Urothelium cell line (cell line): Measurements from ENCODE around the gene DIP2C.
A peak's percentile ranks its signal among the peaks of the same experiment; 100 is the strongest.
"Not testable (repeated sequence)": the region's sequence is repeated elsewhere in the genome, so short reads cannot be mapped to it uniquely, and the experiment has no call there.

Experiments used
- DNase-seq: peaks from one replicate; pipeline ENCODE4 v3.0.0; 2011; ENCODE audit warnings: low spot score, mixed read lengths
- FAIRE-seq: peaks from 2 replicates; lab custom pipeline; 2011; peaks lifted over from hg19 to GRCh38; lab: Jason Lieb, UNC

DIP2C gene

DNA sequence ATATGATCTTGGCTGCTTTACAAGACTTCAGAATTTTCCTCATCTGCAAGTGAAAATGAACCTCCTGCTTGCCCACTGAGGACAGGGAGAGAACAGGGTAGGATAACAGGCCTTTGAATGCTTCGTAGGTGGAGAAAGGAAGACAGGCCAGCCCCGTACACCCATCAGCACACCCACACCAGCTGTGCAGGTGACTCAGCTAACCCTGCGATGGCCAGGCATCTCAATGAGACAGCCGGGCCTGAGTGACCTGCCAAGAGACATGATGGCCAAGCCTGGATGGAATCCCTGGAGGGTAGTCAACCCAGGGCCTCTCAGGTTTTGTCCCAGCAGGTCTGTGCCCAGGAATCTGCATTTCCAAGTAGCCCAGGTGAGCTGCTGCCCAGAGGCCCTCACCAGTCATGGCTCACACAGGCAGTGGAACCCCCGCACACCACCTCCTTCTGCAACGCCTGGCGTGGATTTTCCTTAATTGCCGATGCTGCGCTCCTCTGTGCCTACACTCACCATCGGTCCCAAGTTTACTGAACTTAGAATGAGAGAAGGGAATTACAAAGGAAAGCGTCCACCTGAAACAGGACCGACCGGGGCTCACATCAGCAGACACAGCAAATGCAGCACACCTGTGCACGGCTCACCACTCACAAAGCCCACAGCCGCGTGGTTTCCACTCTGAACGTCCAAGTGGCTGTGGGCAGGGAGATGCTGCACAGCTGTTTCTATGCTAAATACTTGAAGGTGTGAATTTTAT is 163.7 kb downstream of the DIP2C start:
- FAIRE-seq (no peak), DNase-seq (no peak)

DNA sequence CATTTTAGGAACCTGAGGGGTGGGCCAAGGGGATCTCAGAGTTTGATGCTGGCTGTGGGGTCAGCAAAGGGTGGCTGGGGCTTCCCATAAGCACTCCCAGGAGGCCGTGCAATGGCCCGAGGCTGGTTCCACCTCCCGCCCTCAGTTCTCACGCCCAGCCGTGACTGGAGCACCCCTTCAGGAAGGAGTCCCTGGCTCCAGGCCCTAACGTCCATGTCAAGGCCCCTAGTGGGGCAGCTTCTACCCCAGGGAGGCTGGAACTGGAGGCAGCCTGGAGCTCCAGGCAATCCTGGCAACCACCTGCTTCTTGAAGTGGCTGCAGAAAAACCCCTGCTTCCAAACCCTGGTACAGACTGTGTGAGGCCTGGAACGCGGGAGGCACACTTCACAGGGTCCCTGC is 165.5 kb downstream of the DIP2C start:
- FAIRE-seq (no peak), DNase-seq (no peak)

DNA sequence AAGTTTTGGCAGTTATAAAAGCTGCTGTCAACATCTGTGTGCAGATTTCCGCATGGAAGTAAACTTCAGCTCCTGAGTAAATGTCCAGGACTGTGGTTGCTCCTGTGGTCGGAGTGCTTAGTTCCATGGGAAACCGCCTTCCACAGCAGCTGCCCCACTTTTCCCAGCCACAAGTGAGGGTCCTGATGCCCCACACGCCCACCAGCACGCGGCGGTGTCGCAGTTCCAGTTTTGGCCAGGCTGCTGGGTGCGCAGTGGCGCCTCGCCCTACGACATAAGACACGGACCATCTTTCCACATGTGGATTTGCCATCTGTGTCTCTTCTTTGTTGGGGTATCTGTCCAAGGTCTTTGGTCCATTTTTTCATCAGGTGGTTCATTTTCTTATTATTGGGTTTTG is 167.1 kb downstream of the DIP2C start:
- FAIRE-seq = no peak
- DNase-seq = no peak

DNA sequence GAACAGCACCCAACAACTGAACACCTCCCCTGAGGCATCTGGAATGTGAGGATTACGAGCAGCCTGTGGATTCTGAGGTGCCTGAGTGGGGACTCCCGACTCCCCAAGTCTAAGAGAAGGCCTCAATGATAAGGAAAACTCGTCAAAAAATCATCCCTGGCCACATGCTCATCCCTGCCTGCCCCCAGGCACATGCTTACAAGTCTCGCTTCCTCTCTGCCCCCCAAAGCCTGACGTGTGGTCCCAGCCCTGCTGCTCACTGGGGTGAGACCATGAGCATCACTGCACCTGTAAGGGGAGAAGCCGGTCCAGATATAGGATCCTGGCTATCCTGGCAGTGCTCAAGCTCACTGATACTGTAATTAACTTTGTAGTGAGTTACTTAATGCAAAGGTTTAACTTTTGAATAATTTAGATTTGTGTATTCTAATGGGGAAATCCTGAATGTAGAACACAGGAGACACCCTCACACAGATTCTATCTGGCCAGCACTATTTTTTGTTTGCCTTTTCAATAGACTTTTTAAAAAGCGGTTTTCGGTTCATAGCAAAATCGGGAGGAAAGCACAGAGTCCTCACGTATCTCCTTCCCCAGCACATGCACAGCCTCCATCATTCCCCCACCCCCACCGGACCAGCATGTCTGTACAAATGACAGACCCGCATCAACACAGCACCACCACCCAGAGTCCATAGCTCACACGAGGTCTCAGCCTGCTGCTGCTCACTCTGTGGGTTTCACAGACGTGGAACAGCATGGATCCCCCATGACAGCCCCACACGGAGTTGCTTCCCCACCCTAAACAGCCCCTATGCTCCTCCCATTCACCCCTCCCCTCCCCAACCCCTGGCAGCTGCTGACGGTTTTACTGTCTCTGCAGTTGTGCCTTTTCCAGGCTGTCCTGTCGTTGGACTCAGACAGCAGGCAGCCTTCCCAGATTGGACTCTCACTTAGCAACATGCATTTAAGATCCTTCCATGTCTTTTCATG is 167.9 kb downstream of the DIP2C start:
- FAIRE-seq (no peak), DNase-seq (no peak)

DNA sequence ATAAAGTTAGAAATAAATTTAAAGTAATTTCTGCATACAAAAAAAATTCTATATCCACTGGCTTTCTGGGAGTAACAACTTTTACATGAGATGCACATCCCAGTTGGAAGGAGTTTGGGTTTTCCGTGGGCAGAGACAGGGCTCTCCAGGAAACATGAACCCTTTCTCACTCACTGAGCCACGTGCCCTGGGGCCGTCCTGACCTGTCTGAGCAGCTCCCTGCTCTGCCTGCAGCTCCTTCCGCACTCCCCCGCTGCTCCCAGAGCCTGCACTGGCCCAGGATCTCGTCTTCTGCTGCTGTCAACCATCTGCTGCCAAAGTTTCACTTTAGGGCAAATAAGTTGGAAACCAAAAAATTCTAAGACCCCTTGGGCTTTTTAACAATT is 169.1 kb downstream of the DIP2C start:
- FAIRE-seq (no peak), DNase-seq (no peak)

DNA sequence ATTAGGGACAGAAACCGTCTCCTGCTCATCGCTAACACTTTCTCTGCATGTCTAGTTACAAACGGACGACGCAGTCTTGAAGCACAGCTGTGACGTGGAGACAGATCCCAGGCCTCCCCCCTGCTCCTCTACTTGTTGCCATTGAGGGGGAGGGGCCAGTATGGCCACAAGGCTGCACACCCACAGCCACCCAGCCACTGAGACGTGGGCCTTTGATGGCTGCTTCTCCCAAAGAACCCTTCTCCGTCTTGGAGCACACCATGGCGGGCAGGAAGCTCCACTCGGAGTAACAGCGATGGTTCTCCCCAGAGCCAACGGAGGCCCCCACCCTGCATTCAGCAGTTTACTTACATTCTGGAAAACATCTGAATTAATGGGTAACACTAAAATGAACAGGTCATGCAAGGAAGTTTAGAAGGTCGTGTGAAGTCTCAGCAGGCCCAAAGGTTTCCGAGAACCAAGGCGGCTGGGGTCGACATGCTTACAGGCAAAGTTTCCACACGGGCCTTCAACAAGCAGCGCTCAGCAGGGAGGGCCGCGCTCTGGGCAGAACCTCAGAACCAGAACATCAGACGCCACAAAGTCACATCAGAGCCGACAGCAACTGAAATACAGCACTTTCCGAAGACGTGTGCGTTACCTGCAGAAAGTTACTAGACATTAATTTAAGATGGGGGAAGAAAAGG is 169.6 kb downstream of the DIP2C start:
- no peak for FAIRE-seq
- no peak for DNase-seq

DNA sequence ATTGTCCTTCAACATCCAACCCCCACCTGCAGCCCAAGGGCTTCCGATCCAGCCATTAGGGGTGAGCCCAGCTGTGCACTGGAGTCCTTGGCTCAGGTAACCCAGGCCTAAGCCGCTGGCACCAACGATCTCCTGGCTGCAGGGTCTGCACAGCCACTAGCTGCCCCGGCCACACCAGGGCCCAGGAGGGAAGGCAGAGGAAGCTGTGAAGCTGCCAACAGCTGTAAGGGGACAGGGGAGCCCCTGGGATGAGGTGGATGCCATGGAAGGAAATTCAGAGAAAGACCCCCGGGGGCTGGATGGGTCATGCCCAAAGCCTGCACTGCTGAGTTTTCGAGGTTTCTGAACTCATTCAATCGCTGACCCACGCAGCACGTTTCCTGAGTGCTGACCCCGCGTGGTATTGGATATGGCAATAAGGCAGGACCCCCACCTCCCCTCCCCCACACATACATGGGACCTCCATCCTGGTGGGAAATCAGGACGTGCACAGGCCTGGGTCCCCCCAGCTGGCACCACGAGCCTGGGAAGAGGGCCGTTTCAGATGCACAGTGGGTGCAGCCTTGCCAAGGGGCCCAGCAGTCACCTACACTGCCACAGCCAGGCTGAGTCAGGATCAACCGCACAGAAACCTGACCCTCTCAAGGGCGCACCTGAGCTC is 170.3 kb downstream of the DIP2C start:
- FAIRE-seq (no peak), DNase-seq (no peak)

DNA sequence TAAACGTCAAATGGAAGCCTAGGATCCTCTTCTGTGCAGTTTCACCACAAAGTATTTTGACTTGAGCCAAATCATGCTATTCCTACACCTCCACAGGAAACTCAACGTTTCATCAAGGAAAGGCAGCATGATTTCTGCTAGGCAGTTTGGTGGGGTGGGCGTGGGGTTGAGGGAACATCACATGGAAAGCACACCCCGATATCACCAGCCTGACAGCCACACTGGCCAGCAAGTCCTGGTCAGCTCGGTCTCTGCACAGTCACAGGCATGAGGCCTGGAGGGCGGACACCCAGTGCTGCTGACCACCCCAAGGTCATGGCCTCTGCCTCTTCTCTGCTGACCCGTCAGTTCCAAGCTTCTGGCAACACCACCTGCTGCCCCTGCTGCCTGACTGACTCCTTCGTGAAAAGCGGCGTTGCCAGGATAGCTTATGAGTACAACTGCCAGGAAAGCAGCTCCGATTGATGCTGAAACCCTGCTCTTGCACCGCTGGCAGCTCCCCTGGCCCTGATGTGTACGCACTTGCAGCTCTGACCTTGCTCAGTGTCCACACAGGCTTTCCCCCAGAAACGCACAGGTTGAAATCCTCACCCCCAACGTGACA is 171.5 kb downstream of the DIP2C start:
- no peak for FAIRE-seq
- DNase-seq = no peak

DNA sequence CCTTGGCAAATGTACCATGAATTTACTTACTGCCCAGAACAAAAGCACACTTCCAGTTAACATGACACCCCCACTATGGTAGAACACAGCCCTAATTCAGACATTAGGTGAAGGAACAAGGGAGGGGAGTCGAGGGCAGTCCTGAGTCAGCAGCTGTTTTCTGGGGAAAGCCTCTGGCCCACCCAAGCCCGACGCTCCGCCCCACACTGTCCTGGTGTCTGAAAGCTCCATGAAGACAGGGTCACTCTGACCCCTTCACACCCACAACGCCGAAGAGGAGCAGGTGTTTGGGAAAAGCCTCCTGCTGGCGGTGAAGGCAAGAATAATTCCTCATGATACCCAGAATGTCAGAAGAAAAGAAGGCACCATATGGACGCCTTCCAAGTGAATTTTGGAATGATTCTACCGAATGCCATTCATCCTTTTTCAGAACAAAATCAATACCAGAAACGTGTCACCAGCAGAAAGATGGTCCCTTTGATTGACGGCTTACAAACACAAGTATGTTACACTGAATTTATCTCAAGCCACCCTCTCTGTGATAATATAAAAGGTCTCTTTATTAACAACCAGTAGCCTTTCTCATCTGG is 172.1 kb downstream of the DIP2C start:
- no peak for DNase-seq
- no peak for FAIRE-seq

DNA sequence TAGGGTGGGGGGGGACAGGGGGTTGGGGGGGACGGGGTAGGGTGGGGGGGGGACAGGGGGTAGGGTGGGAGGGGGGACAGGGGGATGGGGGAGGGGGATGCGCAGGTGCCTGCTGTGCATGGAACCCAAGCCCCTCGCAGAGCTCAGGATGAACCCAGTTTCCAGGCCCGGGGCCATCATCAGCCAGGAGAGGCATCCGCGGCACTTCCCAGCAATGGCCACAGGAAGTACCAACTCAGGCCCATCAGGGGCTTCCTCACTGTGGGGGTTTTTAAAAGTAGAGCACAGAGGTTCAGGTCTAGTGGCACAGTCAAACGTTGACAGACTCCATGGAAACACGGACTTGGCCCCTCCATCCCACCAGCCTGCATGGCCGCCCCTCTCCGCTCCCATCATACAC is 172.7 kb downstream of the DIP2C start:
- peak; percentile 1 for DNase-seq
- no peak for FAIRE-seq

DNA sequence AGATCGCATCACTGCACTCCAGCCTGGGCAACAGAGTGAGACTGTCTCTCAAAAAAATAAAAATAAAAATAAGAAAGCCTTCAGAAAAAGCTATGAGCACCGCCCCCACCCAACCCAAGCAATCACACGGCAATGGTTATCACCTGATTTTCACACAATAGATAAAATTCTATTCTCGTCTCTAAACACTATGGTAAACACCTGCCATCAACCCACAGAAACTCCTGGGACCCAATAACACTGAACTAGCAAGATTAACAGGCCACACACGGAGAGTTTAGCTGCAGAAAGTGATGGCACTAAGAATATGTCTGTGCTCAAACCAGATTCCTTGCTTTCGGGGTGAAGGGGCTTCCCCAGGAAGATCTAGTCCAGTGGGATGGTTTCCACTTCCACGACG is 173.8 kb downstream of the DIP2C start:
- no peak for DNase-seq
- no peak for FAIRE-seq

DNA sequence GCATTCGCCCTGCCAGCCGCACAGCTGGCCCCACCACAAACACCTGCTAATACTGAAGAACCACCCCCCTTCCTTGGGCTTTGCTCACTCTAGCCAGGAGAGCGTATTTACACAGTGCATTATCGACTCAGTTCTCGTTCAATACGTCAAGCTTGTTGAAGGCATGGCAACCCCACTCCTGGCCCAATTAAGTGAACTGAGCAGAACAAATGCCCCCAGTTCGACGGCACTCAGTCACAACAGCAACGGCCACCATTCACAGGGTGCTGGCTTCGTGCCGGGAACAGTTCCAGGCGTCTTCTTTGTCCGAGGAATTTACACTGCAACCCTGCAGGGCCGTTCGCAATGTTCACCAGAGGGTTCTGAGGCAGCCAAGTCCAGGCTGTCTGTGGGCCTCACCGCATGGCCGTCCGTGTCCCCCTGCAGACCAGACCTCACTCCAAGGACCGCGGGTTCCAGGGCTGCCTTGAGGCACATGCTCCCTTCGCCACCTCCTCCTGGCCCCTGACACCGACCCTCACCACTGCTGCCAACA is 175.3 kb downstream of the DIP2C start:
- FAIRE-seq = no peak

DNA sequence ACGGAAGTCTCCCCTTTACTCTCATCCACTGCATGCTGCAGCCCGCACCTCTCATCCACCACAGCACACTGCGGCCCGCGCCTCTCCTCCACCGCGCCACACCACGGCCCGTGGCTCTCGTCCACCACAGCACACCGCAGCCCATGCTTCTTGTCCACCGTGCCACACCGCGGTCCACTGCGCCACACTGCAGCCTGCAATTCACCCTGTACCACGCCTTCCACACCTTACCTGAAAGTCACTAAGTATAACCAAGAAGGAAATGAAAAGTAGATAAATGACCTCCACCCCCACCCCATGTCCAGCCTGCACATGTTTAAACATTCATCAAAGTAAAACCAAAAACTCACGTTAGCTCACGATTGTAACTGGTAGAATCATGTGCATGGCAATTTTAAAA is 176.1 kb downstream of the DIP2C start:
- DNase-seq (no peak), FAIRE-seq (no peak)

More for the DNA sequence above, 175.3 kb downstream of the DIP2C start:
- DNase-seq = no peak

DNA sequence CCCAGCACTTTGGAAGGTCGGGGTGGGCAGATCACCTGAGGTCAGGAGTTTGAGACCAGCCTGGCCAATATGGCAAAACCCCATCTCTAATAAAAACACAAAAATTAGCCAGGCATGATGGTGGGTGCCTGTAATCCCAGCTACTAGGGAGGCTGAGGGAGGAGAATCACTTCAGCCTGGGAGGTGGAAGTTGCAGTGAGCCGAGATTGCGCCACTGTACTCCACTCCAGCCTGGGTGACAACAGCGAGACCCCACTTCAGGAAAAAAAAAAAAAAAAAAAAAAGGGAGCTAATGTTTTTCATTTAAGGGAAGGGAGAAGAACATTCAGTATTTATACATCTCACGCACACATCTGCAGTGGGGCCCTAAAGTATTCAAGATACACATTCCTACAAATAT is 176.8 kb downstream of the DIP2C start:
- not testable (repeated sequence) for DNase-seq, FAIRE-seq

DNA sequence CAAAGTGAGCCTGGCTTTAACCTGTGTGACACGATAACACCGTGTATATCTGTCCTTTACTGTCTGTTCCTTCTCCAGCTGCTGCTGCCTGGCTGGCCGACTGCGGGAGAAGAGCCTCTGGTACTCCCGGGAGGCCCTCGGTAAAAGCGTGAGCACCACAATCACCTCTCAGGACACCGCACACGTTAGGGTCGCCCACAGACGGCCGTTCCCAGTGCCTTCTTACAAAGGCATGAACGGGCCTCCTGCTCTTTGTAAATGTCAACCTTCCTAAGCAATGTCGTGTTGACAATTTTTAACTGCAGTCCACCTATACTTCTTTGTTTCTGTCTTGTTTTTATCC is 177.6 kb downstream of the DIP2C start:
- FAIRE-seq = no peak

DNA sequence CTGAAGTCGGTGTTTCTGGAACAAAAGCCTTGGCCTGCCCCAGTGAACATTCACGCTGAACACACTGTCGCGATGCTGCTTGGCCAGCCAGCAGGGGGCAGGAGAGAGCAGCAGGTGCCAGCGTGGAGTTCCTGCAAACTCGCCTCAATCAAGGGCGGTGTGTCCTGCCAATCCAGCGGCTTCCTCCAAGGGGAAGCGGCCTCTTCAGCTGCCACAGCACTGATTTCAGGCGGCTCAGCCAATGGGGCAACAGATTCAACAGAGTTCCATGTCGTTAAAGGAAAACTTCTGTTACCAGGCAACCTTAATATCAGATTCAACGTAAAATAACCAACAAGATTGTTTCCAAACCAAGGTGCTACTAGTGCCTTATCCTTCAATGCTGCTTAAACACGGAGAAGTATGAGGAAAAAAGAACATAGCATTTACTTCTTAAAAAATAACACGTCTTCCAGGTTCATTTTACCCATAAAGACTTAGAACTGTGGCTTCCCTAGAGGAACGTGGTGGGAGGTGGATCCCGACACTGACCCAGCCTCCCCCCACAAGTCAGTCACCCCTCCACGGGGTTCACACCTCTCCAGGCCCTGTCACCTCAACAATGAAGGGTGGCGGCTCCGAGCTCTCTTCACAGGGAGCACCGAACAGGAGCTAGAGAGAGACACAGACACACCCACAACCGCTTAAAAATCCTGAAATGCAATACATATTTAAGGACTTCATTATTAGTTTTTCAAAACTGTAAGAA is 178.2 kb downstream of the DIP2C start:
- no peak for FAIRE-seq

More for the DNA sequence above, 177.6 kb downstream of the DIP2C start:
- DNase-seq = no peak

DNA sequence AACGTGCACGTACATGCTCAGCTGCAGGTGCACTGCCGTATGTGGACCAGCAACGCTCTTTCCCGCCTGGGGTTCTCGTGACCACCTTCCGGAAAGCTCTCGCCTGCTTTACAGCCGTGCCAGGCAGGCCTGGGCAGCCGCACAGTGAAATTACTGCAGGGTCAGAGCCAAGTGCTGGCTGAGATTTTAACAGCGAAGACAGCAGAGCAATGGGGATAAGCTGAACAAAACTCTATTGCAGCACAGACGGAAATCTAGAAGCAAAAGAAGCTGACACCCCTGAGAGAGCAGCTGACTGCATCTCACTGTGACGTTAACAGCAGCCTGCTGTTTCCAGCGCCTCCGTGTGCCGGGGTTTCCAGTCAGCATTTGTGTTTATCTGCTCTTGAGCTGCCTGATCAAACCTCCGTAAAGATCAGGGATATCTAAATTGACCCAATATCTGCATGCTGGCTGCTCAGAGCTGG is 179.0 kb downstream of the DIP2C start:
- DNase-seq (no peak), FAIRE-seq (no peak)

More for the DNA sequence above, 178.2 kb downstream of the DIP2C start:
- DNase-seq = peak; percentile 69

DNA sequence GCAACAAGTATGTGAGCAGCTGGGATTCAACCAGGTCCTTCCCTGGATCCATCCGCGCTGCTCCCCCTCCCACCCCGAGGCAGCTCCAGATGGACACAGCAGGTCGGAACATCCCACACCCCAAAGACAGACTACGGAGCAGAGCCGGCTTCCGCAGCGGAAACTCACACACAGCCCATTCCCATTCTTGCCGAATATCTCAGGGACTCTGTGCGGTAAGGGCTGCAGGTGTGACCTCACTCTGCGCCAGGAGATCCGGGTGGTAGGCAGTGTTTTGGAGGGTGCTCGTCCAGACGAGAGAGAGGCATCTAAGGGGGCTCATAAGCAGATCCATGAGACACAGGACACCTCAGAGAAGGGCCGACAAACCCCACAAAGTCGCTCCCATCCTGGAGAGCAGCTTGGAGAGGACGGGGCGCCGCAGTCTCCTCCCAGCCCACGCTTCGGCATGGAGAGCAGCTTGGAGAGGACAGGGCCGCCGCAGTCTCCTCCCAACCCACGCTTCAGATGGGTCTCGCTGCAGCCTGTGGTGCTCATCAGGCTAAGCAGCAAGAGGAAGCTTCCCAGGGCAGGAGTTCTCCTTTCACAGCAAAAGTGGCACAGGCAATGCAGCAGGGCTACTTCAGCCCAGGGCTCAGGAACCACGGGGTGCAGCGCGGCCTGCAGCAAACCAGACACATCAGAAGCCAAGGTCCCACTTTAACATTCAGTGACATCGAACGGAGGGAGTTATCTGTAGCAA is 179.9 kb downstream of the DIP2C start:
- FAIRE-seq = no peak
- no peak for DNase-seq
